ENCODE results near the gene MEAK7.

GRCh38 chr16:84532291-84532724, 27.8 kb upstream of the MEAK7 start:
- TF ChIP-seq, protein P1, sequence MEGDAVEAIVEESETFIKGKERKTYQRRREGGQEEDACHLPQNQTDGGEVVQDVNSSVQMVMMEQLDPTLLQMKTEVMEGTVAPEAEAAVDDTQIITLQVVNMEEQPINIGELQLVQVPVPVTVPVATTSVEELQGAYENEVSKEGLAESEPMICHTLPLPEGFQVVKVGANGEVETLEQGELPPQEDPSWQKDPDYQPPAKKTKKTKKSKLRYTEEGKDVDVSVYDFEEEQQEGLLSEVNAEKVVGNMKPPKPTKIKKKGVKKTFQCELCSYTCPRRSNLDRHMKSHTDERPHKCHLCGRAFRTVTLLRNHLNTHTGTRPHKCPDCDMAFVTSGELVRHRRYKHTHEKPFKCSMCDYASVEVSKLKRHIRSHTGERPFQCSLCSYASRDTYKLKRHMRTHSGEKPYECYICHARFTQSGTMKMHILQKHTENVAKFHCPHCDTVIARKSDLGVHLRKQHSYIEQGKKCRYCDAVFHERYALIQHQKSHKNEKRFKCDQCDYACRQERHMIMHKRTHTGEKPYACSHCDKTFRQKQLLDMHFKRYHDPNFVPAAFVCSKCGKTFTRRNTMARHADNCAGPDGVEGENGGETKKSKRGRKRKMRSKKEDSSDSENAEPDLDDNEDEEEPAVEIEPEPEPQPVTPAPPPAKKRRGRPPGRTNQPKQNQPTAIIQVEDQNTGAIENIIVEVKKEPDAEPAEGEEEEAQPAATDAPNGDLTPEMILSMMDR (IDR thresholded peaks at IDR 0.05 in 4 of 5, conservative IDR thresholded peaks at IDR 0.05 in 1 of 5) = no peak
- TF ChIP-seq POLR2A (IDR thresholded peaks at IDR 0.05) = no peak

Measured in gastrocnemius medialis (tissue), 4 donors.